MCF 10A (cell line): Measurements from ENCODE around the gene DEFB132. TPM values are rescaled to one million over a fixed set of nuclear protein-coding genes. Genes with fewer than 3 reads are reported as not detected.

Source experiments
- Bru-seq: library from RNA; stranded (reverse); fragments of 400-500 nt; gene quantifications from one replicate; lab custom pipeline; 2021; lab: Mats Ljungman, UMichigan
- BruChase-seq, 2 experiments: library from RNA; stranded (reverse); fragments of 400-500 nt; gene quantifications; one replicate each; lab custom pipeline; 2021; lab: Mats Ljungman, UMichigan
- BruUV-seq: library from RNA; stranded (reverse); fragments of 400-500 nt; replicated peaks from 2 replicates; lab custom pipeline; 2021; lab: Mats Ljungman, UMichigan
- CTCF ChIA-PET: fragments of 300-600 bp; sonication (Branson Sonifier 250); formaldehyde crosslinking; extraction: SDS; loops from one replicate; lab custom pipeline; 2021; ENCODE audit warnings: antibody characterized with exemption, inconsistent platforms; lab: Yijun Ruan, JAX
- POLR2A ChIA-PET: fragments of 300-600, 350-650 bp; sonication (Branson Sonifier 250); formaldehyde crosslinking; extraction: SDS; loops from one replicate; lab custom pipeline; 2020; ENCODE audit warnings: antibody characterized with exemption, inconsistent platforms; lab: Yijun Ruan, JAX
- DNase-seq: peaks from one replicate; pipeline ENCODE4 v3.0.0-alpha.2; 2018; ENCODE audit not compliant: unreplicated experiment
- H3K27ac Mint-ChIP-seq: one replicate; pipeline ENCODE4 v1.8.0; 2022; ENCODE audit warnings: mild to moderate bottlenecking, low read depth, mixed read lengths; ENCODE audit not compliant: unreplicated experiment
- H3K27me3 Mint-ChIP-seq: one replicate; pipeline ENCODE4 v1.8.0; 2022; ENCODE audit warnings: mixed read lengths; ENCODE audit not compliant: insufficient read depth, unreplicated experiment
- H3K36me3 Mint-ChIP-seq: one replicate; pipeline ENCODE4 v1.8.0; 2022; ENCODE audit warnings: mild to moderate bottlenecking, moderate library complexity, mixed read lengths; ENCODE audit not compliant: insufficient read depth, unreplicated experiment
- H3K4me1 Mint-ChIP-seq: one replicate; pipeline ENCODE4 v1.8.0; 2022; ENCODE audit warnings: mixed read lengths; ENCODE audit not compliant: insufficient read depth, unreplicated experiment
- H3K4me3 Mint-ChIP-seq: one replicate; pipeline ENCODE4 v1.8.0; 2022; ENCODE audit warnings: mild to moderate bottlenecking, moderate library complexity, mixed read lengths; ENCODE audit not compliant: unreplicated experiment
- H3K9me3 Mint-ChIP-seq: one replicate; pipeline ENCODE4 v1.8.0; 2022; ENCODE audit warnings: mixed read lengths; ENCODE audit not compliant: unreplicated experiment
- CTCF ChIP-seq: fragments of 200-600 bp; IDR thresholded peaks from one replicate; pipeline ENCODE4 v1.8.0; 2022; ENCODE audit warnings: antibody characterized with exemption, mild to moderate bottlenecking; ENCODE audit not compliant: unreplicated experiment
- intact Hi-C: fragments of 100-400 bp; cut with micrococcal nuclease; formaldehyde crosslinking; loops from 2 replicates; pipeline ENCODE4 v1.14.1; 2022
- long read RNA-seq: library from polyadenylated mRNA; stranded (forward); transcript quantifications from one replicate; pipeline ENCODE4 v2.0.0, GENCODE V29; 2022
- total RNA-seq: library from RNA; stranded (reverse); gene quantifications from 2 replicates; pipeline ENCODE4 v1.2.3, GENCODE V29; 2022

DEFB132 gene
- total RNA-seq = not detected in 2 replicates
- not detected for Bru-seq, nascent RNA
- not detected for BruChase-seq, experiment 1, labeled RNA remaining after a 6-hour chase
- not detected for BruChase-seq, experiment 2, labeled RNA remaining after a 2-hour chase
- long read RNA-seq = 0 reads

GRCh38 chr20:257419-257818, at the start of gene DEFB132:
TSS of gene DEFB132 (plus strand) at chr20:257724. CDS start at chr20:257779, 55 bp downstream.
- no peaks in the 10 kb centered on the region for H3K36me3 Mint-ChIP-seq

GRCh38 chr20:208942-209566, 48.5 kb upstream of the DEFB132 start:
- Mint-ChIP-seq H3K4me1 (no peaks in the 10 kb centered on the region), H3K27me3 (peaks cover 54% of the 10 kb centered on the region), H3K4me3 (no peak overlapping the region), H3K36me3 (no peaks in the 10 kb centered on the region), H3K9me3 (no peaks in the 10 kb centered on the region), H3K27ac (no peak overlapping the region)
- TF ChIP-seq CTCF = peak; percentile 62
- intact Hi-C loops = loop anchor here (1.0 kb wide), 2 partner anchors 58 to 121 kb away; no protein-coding TSS in a partner anchor
- ChIA-PET POLR2A (no interaction called here), CTCF (interaction anchor here (0.7 to 2.5 kb wide), 8 partner anchors 8 to 1267 kb away, joined by 3 to 10 read pairs (median 4); no protein-coding TSS in a partner anchor)
- BruUV-seq = no TSS peak
- DNase-seq = peak; percentile 61

More at GRCh38 chr20:257419-257818, at the start of gene DEFB132:
- ChIA-PET CTCF (interaction anchor here (1.1 to 15.3 kb wide), 5 partner anchors 9 to 73 kb away, joined by 4 to 281 read pairs (median 5); no protein-coding TSS in a partner anchor), POLR2A (interaction anchor here (0.6 to 1.3 kb wide), 2 partner anchors 9 to 21 kb away, joined by 3 read pairs; no protein-coding TSS in a partner anchor)
- TF ChIP-seq CTCF = no peak
- Mint-ChIP-seq H3K27ac (no peak within 1 kb of the TSS), H3K4me1 (no peaks in the 10 kb centered on the region), H3K4me3 (no peak within 1 kb of the TSS), H3K27me3 (peaks cover 52% of the 10 kb centered on the region), H3K9me3 (no peaks in the 10 kb centered on the region)
- DNase-seq = no peak
- intact Hi-C loops = no loop called here
- BruUV-seq = no TSS peak

GRCh38 chr20:210809-211502, 46.6 kb upstream of the DEFB132 start:
- Mint-ChIP-seq H3K27ac (no peak overlapping the region), H3K4me1 (no peaks in the 10 kb centered on the region)
- POLR2A ChIA-PET = interaction anchor here (0.8 to 1.6 kb wide), 4 partner anchors 8 to 37 kb away, joined by 3 to 5 read pairs (median 4); no protein-coding TSS in a partner anchor

More at GRCh38 chr20:210809-211502, 46.6 kb upstream of the DEFB132 start:
- DNase-seq = no peak
- H3K9me3 Mint-ChIP-seq = no peaks in the 10 kb centered on the region
- intact Hi-C loops = no loop called here
- no peak overlapping the region for H3K4me3 Mint-ChIP-seq
- CTCF ChIA-PET = interaction anchor here (0.6 to 2.5 kb wide), 9 partner anchors 8 to 113 kb away, joined by 3 to 10 read pairs (median 5); partner anchors contain the start of gene DEFB129
- H3K36me3 Mint-ChIP-seq = no peaks in the 10 kb centered on the region
- peaks cover 38% of the 10 kb centered on the region for H3K27me3 Mint-ChIP-seq
- no peak for TF ChIP-seq CTCF
- BruUV-seq = no TSS peak
